Activated CD4-positive, alpha-beta T cell treated with anti-CD3 and anti-CD28 coated beads for 1 hour (primary cell): ENCODE measurements around the gene DBI.
"Not testable (repeated sequence)": the region's sequence is repeated elsewhere in the genome, so short reads cannot be mapped to it uniquely, and the experiment has no call there.

Experiments used
- DNase-seq: peaks from one replicate; pipeline ENCODE4 v3.0.0-alpha.2; 2020

DBI gene

GRCh38 chr2:119366161-119366648, 572 bp upstream of the DBI start:
- no peak for DNase-seq

DNA sequence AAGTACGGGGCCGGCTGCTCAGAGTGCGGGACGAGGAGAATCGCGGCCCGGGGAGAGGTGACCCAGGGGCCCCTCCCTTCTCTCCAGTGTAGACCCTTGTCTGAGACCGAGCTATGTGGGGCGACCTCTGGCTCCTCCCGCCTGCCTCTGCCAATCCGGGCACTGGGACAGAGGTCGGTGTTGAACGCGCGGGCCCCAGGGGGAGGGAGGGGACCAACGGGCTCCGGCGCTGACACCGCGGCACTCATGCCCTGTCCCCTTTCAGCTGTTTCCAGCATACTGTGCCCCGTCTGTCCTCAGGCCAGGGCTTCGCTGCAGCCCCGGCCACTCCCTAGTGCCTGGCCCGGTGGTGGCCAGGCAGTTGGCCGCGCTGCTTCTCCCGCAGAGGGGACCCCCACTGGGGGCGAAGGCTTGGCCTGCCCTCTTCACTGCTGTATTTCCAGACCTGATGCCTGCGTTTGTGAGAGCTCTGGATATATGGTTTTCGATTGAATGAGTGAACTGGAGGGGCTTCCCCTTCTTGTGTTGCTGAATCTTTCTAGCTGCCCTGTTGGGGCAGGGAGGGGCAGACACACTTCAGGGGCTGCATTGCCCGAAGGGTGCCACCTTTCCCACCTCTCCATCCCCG, 809 bp downstream of the DBI start:
- peak; percentile 19 for DNase-seq

DNA sequence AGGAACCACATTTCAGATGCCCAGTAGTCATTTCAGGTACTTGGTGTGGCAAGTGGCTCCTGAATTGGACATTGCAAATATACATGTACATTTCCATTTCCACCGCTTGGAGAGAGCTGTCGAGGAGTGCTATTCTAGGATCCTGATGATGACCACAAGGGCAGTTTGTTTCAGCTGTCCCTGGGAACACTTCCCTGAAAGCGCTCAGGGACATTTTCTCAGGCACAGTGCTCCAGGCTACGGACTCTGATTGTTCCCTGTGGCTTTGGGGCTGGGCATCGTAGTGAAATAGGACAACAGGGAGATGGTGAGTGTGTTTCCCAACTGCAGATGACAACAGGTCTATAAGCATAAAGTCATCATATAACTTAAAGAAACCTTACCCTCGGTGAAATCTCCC, 3.1 kb downstream of the DBI start:
- DNase-seq = no peak

DNA sequence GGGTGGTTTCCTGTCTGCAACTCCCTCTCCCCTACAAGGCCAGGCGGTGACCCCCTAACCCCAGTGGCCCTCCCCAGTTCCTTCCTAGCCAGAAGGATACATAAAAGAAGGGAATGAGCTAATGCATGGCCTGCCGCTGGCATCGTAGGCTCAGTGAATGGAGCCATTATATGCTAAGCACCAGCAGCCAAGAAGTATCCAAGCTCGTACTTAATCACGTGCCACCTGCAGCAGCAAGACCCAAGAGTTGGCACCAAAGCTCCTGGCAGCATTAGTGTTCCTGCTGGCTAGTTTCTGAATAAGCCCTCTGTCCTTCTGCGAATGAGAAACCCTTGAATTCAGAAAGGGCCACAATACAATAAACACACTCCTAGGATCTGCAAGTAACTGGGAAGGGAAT, 4.3 kb downstream of the DBI start:
- DNase-seq = no peak

DNA sequence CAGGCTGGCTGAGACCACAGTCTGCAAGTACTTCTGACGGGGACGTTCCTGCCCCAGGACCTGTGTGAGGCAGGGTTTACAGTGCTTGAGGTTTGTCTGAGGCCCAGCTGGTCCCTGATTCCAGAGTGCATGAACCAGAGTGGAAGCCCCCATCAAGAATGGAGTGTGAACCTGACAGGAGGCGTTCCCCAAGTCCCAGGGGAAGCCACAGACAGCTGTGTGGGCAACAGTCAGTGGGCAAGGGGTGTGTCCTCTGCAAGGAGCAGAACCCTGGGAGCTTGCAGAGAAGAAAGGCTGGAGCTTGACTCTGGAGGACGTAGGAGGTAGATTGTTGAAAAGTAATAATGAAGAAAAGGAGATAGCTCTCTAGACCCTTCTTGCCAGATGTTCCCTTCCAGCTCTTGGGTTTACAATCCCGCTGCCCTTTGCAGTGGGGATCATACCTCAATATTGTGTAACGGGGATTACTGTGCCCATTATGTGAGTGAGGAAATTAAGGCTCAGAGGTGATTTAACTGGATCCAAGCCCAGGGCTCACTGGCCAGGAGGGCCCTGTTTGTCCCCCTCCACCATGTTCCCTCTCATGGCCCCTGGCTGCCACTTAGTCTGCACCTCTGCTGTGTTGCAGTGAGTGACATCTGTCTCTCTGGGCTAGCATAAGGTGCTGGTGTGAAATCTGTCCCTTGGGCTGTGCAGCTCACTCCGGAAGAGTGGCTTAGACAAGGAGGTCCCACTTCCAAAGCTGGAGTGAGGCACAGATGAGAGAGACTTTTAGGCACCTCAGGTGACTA, 6.2 kb downstream of the DBI start:
- no peak for DNase-seq

- DNase-seq = not testable (repeated sequence)
Measured at GRCh38 chr2:119373907-119374745, 7.3 kb downstream of the DBI start.

- DNase-seq = not testable (repeated sequence)
Measured at GRCh38 chr2:119376406-119376805, 9.6 kb downstream of the DBI start.

GRCh38 chr2:119376810-119377209, 10.0 kb downstream of the DBI start:
- no peak for DNase-seq

DNA sequence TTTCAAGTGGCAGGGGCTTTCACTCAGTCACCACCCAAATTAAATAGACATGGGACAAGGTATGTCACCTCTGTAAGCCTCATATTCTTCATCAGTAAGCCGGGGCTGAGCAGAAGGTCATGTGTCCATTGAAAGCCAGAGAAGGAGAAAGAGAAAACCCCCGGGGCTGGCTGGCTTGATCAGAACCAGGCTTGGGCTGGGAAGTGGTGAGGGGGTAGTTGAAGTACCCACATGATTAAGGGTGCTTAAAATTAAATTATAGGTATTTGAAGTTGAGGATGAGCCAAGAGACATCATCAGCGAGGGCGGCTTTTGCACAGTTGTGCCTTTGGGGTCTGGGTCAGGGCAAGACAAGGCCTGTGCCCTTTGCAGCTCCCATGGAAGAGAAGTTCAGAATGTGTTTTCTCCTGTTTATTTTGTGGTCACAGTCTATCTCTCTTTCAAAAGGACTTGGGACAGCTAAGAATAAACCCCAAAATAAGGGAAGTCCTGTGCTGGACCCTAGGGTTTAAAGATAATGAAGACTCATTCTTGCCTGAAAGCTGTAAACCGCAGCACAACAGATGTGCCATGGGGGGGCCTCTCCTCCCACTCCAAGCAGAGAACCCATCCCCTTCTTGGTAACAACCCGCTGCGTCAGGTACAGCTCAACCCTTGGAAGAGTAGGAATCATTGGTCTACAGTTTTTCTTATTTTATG, 10.7 kb downstream of the DBI start:
- DNase-seq = no peak

- DNase-seq = no peak
Measured at GRCh38 chr2:119377993-119378345, 11.2 kb downstream of the DBI start.

DNA sequence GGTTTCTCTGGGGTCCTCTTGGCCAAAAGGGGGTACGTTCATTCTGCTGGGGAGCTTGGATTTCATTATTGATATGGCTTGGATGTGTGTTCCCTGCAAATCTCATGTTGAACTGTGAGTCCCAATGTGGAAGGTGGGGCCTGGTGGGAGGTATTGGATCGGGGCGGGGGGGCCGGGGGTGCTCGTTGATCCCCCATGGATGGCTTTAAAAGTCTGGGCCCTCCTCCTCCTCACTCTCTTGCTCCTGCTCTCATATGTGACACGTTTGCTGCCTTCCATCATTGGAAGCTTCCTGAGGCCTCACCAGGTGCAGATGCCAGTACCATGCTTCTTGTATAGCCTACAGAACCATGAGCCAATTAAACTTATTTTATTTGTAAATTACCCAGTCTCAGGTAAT, 11.8 kb downstream of the DBI start:
- no peak for DNase-seq

GRCh38 chr2:119383410-119384140, 16.8 kb downstream of the DBI start:
- DNase-seq = no peak

GRCh38 chr2:119384971-119385370, 18.2 kb downstream of the DBI start:
- no peak for DNase-seq

GRCh38 chr2:119385466-119385865, 18.7 kb downstream of the DBI start:
- no peak for DNase-seq

DNA sequence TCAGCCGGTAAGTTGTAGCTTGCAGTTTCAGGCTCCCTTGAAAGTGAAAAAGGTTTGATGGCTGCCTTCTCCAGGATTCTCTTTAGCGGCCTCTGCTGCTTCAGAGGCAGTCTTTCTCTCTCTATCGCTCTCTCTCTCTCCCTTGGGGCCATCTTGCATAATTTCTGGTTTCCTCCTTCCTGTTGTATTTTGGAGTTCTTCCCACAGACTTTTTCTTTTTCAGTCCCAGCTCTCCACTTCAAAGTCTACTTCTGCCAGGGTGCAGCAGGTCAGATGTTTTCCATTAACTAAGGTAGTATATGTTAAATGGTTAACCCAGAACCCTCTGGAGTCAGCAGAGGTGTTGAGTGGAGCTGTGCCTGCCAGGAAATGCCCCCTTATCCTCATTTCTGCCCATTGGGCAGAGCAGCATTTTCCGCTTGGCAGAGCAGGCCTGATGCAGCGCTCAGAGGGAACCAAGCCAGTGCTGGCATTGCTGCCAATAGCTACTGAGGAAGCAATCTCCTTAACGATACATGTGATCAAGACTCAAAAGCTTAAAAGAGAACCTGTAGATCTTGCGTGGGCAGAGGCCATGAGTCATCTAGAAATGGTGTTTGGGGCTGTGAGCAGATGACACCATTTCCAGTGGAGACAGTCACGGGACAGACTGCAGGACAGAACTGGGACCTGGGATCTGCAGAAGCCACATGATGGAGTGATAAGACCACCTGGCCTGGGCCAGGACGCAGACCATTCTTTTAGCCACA, 20.8 kb downstream of the DBI start:
- DNase-seq = no peak

DNA sequence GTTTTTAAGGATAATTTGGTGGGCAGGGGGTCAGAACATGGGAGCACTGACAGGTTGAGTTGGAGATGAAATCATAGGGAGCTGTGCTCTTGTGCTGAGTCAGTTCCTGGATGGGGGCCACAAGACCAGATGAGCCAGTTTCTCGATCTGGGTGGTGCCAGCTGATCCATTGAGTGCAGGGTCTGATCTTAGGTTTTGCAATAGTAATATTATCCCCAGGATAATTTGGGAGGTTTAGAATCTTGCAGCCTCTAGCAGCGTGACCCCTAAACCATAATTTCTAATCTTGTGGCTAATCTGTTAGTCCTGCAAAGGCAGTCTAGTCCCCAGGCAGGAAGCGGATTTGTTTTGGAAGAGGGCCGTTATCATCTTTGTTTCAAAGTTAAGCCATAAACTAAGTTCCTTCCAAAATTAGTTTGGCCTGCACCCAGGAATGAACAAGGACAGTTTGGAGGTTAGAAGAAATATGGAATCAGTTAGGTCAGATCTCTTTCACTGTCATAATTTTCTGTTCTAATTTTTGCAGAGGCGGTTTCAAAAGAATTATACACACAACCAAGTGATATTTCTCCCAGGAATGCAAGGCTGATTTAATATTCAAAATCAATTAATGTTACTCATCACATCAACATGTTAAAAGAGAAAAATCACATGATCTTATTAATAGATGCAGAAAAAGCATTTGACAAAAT, 23.0 kb downstream of the DBI start:
- no peak for DNase-seq

DNA sequence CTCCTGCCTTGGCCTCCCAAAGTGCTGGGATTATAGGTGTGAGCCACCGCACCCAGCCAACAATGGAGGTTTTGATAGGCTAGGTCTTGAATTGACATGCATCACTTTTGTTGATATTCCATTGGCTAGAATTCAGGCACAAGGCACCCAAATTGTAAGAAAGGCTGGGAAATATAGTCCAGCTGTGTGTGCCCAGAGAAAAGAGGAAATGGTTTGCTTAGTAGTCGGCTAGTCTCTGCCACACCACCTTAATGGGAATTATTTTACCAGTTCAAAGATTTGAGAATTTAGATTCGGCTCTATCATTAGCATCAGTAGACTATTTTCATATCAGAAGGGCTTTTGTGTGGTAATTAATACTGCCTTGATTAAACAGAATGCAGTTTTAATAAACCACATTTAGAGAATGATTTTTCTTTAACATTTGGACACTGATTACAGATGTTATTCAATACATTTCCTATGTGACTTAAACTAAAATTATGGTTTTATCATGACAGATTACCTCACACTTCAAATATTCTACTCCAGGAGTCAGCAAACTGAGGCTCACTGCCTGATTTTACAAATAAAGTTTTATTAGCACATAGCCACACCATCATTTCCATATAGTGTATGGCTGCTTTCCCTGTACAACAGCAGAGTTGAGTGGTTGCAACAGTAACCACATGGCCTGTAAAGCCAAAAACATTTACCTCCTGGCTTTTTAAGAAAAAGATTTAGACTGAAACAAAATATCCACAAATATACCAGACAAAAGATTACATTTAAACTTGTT, 27.4 kb downstream of the DBI start:
- no peak for DNase-seq

GRCh38 chr2:119397196-119397595, 30.4 kb downstream of the DBI start:
- DNase-seq = no peak

GRCh38 chr2:119402106-119402505, 35.3 kb downstream of the DBI start:
- DNase-seq = no peak
